GM10248 (cell line): ENCODE results near the gene MPP2.
"Not testable (repeated sequence)": the region's sequence is repeated elsewhere in the genome, so short reads cannot be mapped to it uniquely, and the experiment has no call there.

Experiments used
- CTCF ChIA-PET: fragments of 300-600 bp; sonication (Branson Sonifier 250); formaldehyde crosslinking; extraction: SDS; loops from one replicate; lab custom pipeline; 2021; ENCODE audit warnings: antibody characterized with exemption; lab: Yijun Ruan, JAX
- POLR2A ChIA-PET: fragments of 350-650 bp; sonication (Branson Sonifier 250); formaldehyde crosslinking; extraction: SDS; loops from one replicate; lab custom pipeline; 2020; ENCODE audit warnings: antibody characterized with exemption; lab: Yijun Ruan, JAX
- DNase-seq: peaks from one replicate; pipeline ENCODE4 v3.0.0; 2012; ENCODE audit errors: extremely low spot score
- TF ChIP-seq, protein P1 (sequence below): IDR thresholded peaks from 2 replicates; pipeline ENCODE4 v1.5.1; 2012; ENCODE audit warnings: mild to moderate bottlenecking, low read depth; ENCODE audit errors: extremely low read depth, missing control alignments, control extremely low read depth

Gene MPP2

DNA sequence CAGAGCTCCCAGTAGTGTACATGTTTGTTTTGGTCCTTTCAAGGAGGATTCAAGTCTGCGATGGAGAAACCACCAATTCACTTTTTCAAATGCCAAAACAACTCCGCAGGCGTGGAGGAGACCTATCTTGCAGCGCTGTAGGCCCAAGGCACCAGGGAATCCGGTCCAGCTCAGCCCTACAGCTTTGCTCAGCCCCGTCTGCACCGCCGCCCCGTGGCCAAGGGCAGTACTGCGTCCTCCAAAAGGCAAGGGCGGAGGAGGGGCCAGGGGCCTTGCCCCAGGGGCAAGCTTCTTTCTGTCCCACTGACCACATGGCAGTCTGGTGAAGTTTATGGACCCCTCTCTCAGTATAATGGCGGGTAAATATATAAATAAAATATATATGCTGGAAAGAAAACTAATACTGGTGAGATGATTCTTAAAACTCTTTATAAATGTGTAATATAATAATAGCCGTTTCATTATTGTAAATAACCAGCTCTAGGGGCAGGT, 61.1 kb downstream of the MPP2 start:
- TF ChIP-seq, protein P1, sequence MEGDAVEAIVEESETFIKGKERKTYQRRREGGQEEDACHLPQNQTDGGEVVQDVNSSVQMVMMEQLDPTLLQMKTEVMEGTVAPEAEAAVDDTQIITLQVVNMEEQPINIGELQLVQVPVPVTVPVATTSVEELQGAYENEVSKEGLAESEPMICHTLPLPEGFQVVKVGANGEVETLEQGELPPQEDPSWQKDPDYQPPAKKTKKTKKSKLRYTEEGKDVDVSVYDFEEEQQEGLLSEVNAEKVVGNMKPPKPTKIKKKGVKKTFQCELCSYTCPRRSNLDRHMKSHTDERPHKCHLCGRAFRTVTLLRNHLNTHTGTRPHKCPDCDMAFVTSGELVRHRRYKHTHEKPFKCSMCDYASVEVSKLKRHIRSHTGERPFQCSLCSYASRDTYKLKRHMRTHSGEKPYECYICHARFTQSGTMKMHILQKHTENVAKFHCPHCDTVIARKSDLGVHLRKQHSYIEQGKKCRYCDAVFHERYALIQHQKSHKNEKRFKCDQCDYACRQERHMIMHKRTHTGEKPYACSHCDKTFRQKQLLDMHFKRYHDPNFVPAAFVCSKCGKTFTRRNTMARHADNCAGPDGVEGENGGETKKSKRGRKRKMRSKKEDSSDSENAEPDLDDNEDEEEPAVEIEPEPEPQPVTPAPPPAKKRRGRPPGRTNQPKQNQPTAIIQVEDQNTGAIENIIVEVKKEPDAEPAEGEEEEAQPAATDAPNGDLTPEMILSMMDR: peak; percentile 97
- CTCF ChIA-PET: interaction anchor here (0.6 to 5.2 kb wide), 35 partner anchors 10 to 1986 kb away, joined by 3 to 46 read pairs (median 4); partner anchors contain the start of gene DUSP3
- POLR2A ChIA-PET: interaction anchor here (0.6 kb wide), 1 partner anchor 1309 kb away, joined by 3 read pairs; no protein-coding TSS in a partner anchor

DNA sequence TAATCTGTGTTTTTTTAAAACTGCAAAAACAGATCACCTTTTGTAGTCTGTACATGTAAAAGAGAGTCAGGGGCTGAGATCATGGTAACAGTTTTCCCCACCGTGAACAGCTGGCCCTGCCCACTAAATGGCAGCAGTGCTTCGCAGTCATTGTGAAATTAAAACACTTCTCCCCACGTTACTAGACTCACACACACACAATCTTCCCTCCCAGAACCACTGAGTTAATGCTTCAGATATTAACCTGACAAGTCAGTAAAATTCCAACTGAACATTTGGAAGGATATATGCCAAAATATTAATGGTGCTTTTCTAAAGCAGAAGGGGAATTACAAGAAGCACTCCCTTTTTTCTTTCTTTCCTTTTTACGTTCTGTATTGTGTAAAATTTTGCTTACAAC, 61.6 kb downstream of the MPP2 start:
- DNase-seq: no peak
- POLR2A ChIA-PET: no interaction called here
- TF ChIP-seq, protein P1: no peak
- CTCF ChIA-PET: interaction anchor here (0.6 to 5.2 kb wide), 31 partner anchors 10 to 1986 kb away, joined by 3 to 46 read pairs (median 4); partner anchors contain the start of gene DUSP3

More for the DNA sequence above, 61.1 kb downstream of the MPP2 start:
- DNase-seq: peak; percentile 89

DNA sequence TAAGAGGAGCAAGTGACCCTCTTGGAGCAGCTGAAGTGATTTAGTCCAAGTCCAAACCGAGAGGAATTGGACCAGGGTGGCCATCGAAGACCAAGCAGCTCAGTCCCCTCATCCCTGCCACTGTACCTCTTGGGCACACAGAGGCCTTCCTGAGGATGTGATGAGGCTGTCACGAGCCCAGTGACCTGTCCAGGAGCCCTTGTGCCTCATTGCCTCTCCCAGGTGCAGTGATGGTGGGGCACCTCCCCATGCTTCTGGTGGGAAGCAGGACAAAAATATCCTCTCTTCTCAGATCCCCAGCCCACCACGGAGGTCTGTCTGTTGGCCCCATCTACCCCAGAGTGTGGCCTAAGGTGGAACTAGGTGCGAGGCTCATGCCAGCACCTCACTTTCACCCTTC, 63.1 kb downstream of the MPP2 start:
- CTCF ChIA-PET: interaction anchor here (0.6 to 5.2 kb wide), 6 partner anchors 12 to 267 kb away, joined by 3 to 46 read pairs (median 11); no protein-coding TSS in a partner anchor
- TF ChIP-seq, protein P1: no peak
- no peak for DNase-seq
- POLR2A ChIA-PET: no interaction called here

DNA sequence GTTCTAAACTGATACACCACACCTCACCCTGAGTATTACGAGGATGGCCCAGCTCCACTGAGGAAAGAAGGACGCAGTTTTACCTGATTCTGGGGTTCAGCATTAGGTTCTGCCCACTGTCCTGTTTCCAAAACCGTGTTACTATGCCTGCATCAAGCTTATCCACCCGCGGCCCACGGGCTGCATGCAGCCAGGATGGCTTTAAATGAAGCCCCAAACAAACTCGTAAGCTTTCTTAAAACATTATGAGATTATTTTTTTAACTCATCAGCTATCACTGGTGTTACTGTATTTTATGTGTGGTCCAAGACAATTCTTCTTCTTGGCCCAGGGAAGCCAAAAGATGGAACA, 64.4 kb downstream of the MPP2 start:
- TF ChIP-seq, protein P1: no peak
- DNase-seq: no peak
- ChIA-PET POLR2A (no interaction called here), CTCF (no interaction called here)

DNA sequence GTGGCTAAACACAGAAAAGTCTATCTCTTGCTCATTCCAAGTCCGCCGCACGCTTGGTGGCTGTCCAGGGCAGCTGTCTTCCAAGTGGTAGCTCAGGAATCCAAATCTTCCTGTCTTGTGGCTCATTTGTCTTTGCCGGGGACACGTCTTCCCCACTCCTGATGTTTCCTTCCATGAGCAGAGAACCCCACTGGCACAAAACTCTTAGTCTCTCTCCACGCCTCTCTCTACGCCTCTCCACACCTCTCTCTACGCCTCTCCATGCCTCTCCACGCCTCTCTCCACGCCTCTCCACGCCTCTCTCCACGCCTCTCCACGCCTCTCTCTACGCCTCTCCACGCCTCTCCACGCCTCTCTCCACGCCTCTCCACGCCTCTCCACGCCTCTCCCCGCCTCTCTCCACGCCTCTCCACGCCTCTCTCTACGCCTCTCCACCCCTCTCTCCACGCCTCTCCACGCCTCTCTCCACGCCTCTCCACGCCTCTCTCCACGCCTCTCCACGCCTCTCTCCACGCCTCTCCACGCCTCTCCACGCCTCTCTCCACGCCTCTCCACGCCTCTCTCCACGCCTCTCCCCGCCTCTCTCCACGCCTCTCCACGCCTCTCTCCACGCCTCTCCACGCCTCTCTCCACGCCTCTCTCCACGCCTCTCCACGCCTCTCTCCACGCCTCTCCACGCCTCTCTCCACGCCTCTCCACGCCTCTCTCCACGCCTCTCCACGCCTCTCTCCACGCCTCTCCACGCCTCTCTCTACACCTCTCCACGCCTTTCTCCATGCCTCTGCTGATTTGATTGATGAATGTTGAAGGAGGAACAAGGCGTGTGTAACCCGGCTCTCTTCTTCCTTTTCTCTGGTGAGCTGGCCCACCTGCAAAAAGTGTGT, 65.0 kb downstream of the MPP2 start:
- POLR2A ChIA-PET, DNase-seq: not testable (repeated sequence)
- CTCF ChIA-PET: interaction anchor here (1.3 to 1.6 kb wide), 2 partner anchors 38 to 101 kb away, joined by 3 read pairs; no protein-coding TSS in a partner anchor

DNA sequence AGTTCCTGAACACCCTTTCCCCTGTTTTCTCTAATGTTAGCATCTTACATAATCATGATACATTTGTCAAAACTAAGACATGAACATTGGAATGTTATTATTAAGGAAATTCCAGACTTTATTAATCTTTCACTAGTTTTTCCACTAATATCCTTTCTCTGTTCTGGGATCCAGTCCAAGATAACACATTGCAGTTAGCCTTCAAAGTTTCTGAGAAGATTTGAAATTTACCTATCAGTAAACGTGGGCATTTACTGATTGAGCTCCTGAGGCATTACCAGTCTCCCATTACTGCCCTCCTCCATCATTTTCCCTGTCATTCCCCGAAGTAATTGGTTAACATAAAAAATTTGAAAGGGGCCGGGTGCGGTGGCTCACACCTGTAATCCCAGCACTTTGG, 66.1 kb downstream of the MPP2 start:
- POLR2A ChIA-PET: no interaction called here

More for the DNA sequence above, 66.1 kb downstream of the MPP2 start:
- TF ChIP-seq, protein P1: no peak
- DNase-seq: no peak
- CTCF ChIA-PET: interaction anchor here (1.1 to 1.6 kb wide), 3 partner anchors 11 to 102 kb away, joined by 3 read pairs; no protein-coding TSS in a partner anchor
